HepG2 (cell line): ENCODE data around the gene PLCB4. TPM values are rescaled to one million over a fixed set of nuclear protein-coding genes. Genes with fewer than 3 reads are reported as not detected.

Experiments
- ATAC-seq: fragments of 200-7000 bp; cut with Tn5 transposase; 3 replicates; pipeline ENCODE4 v1.9.1; 2020; ENCODE audit warnings: mild to moderate bottlenecking, moderate library complexity
- BruUV-seq: library from RNA; stranded (reverse); fragments of 400-500 nt; replicated peaks from 2 replicates; lab custom pipeline; 2021; lab: Mats Ljungman, UMichigan
- CTCF ChIA-PET: fragments of 300-600 bp; formaldehyde crosslinking; extraction: SDS; loops from one replicate; lab custom pipeline; 2021; ENCODE audit warnings: low total read pairs, inconsistent platforms, low intra/inter-chr PET ratio; lab: Yijun Ruan, JAX
- POLR2A ChIA-PET: fragments of 350-600 bp; sonication (Branson Sonifier 250); formaldehyde crosslinking; loops from one replicate; lab custom pipeline; 2020; ENCODE audit warnings: antibody characterized with exemption, inconsistent platforms; lab: Yijun Ruan, JAX
- DNase-seq: peaks from one replicate; pipeline ENCODE4 v3.0.0-alpha.2; 2015; ENCODE audit warnings: low spot score
- FAIRE-seq: peaks from 3 replicates; lab custom pipeline; 2011; peaks lifted over from hg19 to GRCh38; lab: Jason Lieb, UNC
- H2AFZ ChIP-seq: one replicate; pipeline ENCODE4 v1.6.1; 2011; ENCODE audit warnings: low read length, inconsistent platforms
- H3K27ac ChIP-seq: fragments of 300-600 bp; 3 replicates; pipeline ENCODE4 v1.8.0; 2011; ENCODE audit warnings: mixed run types, mild to moderate bottlenecking, mixed read lengths, low read length, inconsistent platforms; ENCODE audit not compliant: insufficient read depth; ENCODE audit errors: extremely low read length
- H3K27me3 ChIP-seq, 2 experiments: fragments of 200-600 bp in 1 of 2; 2 replicates in 1 of 2; 3 replicates in 1 of 2; pipeline versions ENCODE4 v1.6.0 to v1.8.0; 2011; ENCODE audit warnings: low read length in 2 of 2, mild to moderate bottlenecking in 2 of 2, moderate library complexity in 2 of 2, inconsistent platforms in 1 of 2; ENCODE audit not compliant: insufficient read depth in 2 of 2, control insufficient read depth in 1 of 2
- H3K36me3 ChIP-seq, 2 experiments: fragments of 200-600 bp in 1 of 2; replicated peaks in 1 of 2; 2 replicates in 1 of 2; 3 replicates in 1 of 2; pipeline versions ENCODE4 v1.5.1 to v1.8.0; 2011; ENCODE audit warnings: low read length in 2 of 2, inconsistent platforms in 1 of 2; ENCODE audit not compliant: insufficient read depth in 2 of 2, control insufficient read depth in 1 of 2
- H3K4me1 ChIP-seq: 2 replicates; pipeline ENCODE4 v1.5.1; 2012; ENCODE audit warnings: low read length, inconsistent platforms; ENCODE audit not compliant: insufficient read depth
- H3K4me2 ChIP-seq: 2 replicates; pipeline ENCODE4 v1.6.0; 2011; ENCODE audit warnings: low read depth, low read length, inconsistent platforms
- H3K4me3 ChIP-seq, 3 experiments: fragments of 200-600 bp in 1 of 3; sonication (generic), shearing (Covaris generic) in 1 of 3; replicated peaks in 1 of 3; 2 replicates each; pipeline ENCODE4 v1.5.1; 2011 to 2016; ENCODE audit warnings: low read length in 3 of 3, inconsistent platforms in 2 of 3, low read depth in 2 of 3, mild to moderate bottlenecking in 2 of 3, control low read depth in 1 of 3, mixed read lengths in 1 of 3; ENCODE audit not compliant: insufficient read depth in 1 of 3
- H3K79me2 ChIP-seq: one replicate; pipeline ENCODE4 v1.6.1; 2011; ENCODE audit warnings: low read length, inconsistent platforms; ENCODE audit not compliant: insufficient read depth
- H3K9ac ChIP-seq: 2 replicates; pipeline ENCODE4 v1.6.0; 2011; ENCODE audit warnings: mild to moderate bottlenecking, low read depth, low read length, inconsistent platforms; ENCODE audit not compliant: insufficient read depth
- H3K9me3 ChIP-seq: 2 replicates; pipeline ENCODE4 v1.5.1; 2012; ENCODE audit warnings: mild to moderate bottlenecking, low read length
- H4K20me1 ChIP-seq: 2 replicates; pipeline ENCODE4 v1.6.0; 2011; ENCODE audit warnings: inconsistent platforms, mild to moderate bottlenecking, low read length, moderate library complexity; ENCODE audit not compliant: insufficient read depth
- BCLAF1 ChIP-seq: fragments of 450-650 bp; IDR thresholded peaks from 2 replicates; pipeline ENCODE4 v1.6.1; 2017; ENCODE audit warnings: mild to moderate bottlenecking
- BHLHE40 ChIP-seq: IDR thresholded peaks from 2 replicates; pipeline ENCODE4 v1.6.1; 2011; ENCODE audit warnings: low read length, improper control_type of control experiment
- RORA ChIP-seq: sonication (generic); formaldehyde crosslinking; IDR thresholded peaks from 2 replicates; pipeline ENCODE4 v1.5.0; 2020; ENCODE audit warnings: mild to moderate bottlenecking, missing genetic modification reagents, moderate library complexity
- SETDB1 ChIP-seq: sonication (generic); formaldehyde crosslinking; IDR thresholded peaks from 2 replicates; pipeline ENCODE4 v1.5.1; 2020; ENCODE audit warnings: missing genetic modification reagents, mild to moderate bottlenecking, borderline replicate concordance
- TBP ChIP-seq: sonication (generic); formaldehyde crosslinking; IDR thresholded peaks from 2 replicates; pipeline ENCODE4 v1.5.0; 2020; ENCODE audit warnings: missing genetic modification reagents
- ZBTB38 ChIP-seq: sonication (generic); formaldehyde crosslinking; IDR thresholded peaks from 2 replicates; pipeline ENCODE4 v1.5.1; 2020; ENCODE audit warnings: mild to moderate bottlenecking, missing genetic modification reagents
- ZNF275 ChIP-seq: sonication (generic); formaldehyde crosslinking; IDR thresholded peaks from 2 replicates; pipeline ENCODE4 v1.8.0; 2022; ENCODE audit warnings: missing genetic modification reagents, mild to moderate bottlenecking, inconsistent platforms, borderline replicate concordance
- ZNF577 ChIP-seq: sonication (generic); formaldehyde crosslinking; IDR thresholded peaks from 2 replicates; pipeline ENCODE4 v1.4.0; 2020; ENCODE audit warnings: mild to moderate bottlenecking, low read depth, missing genetic modification reagents, borderline replicate concordance
- ZNF703 ChIP-seq: sonication (generic); formaldehyde crosslinking; IDR thresholded peaks from 2 replicates; pipeline ENCODE4 v1.5.1; 2020; ENCODE audit warnings: missing genetic modification reagents, mild to moderate bottlenecking, moderate library complexity, borderline replicate concordance
- WGBS: methylation state at CpG from one replicate; pipeline ENCODE4 v1.1.6; 2017; ENCODE audit warnings: low lambda C conversion rate; 5-methylcytosine and 5-hydroxymethylcytosine counted together
- in situ Hi-C: cut with HindIII; loops from 2 replicates; pipeline ENCODE4 v1.10.0; 2017; ENCODE audit warnings: low pct_unique_long_range_greater_than_20kb; ENCODE audit not compliant: extremely low pct_ligation_motif_present
- intact Hi-C: fragments of 100-400 bp; cut with micrococcal nuclease; formaldehyde crosslinking; loops from one replicate; pipeline ENCODE4 v1.10.0; 2022; ENCODE audit not compliant: unreplicated experiment
- polyA plus RNA-seq, 8 experiments: library from polyadenylated mRNA; depleted of rRNA in 3 of 8; stranded (reverse) in 7 of 8; unstranded in 1 of 8; fragments of >200 nt; fragmentation: Illumina TruSeq in 4 of 8; extraction: Trizol in 4 of 8; gene quantifications; 2 replicates each; pipeline versions ENCODE4 v1.2.1 to v1.2.3, GENCODE V29; 2011 to 2016; ENCODE audit warnings: low read depth in 4 of 8, missing spikeins in 1 of 8, mixed read lengths in 1 of 8; ENCODE audit not compliant: insufficient read depth in 1 of 8
- total RNA-seq, 5 experiments: library from RNA; depleted of rRNA; stranded (reverse); fragments of >200 nt; fragmentation: Illumina TruSeq; extraction: Trizol; gene quantifications; 2 replicates each; pipeline ENCODE4 v1.2.3, GENCODE V29; 2016; ENCODE audit warnings: low read depth in 1 of 5

PLCB4 gene
- total and polyA plus RNA-seq, 2 of the 13 experiments (the other 11 are each of a cell fraction or from before 2014, with no cell fraction given), result 0.01 TPM; not detected in 1

- no peak for ATAC-seq
- no peak for TF ChIP-seq ZBTB38 (CRISPR knock-in tag)
- TF ChIP-seq RORA (CRISPR knock-in tag), result no peak
- no peak for TF ChIP-seq TBP (CRISPR knock-in tag)
- TF ChIP-seq BHLHE40, result no peak
- no peak for TF ChIP-seq ZNF577 (CRISPR knock-in tag)
- TF ChIP-seq SETDB1, result no peak
- TF ChIP-seq BCLAF1, result no peak
- TF ChIP-seq ZNF703 (CRISPR knock-in tag), result no peak
- TF ChIP-seq ZNF275 (CRISPR knock-in tag), result no peak
- no peak overlapping the region for H2AFZ ChIP-seq
- H3K4me2 ChIP-seq, result no peak overlapping the region
- H3K79me2 ChIP-seq, result no peaks in the 10 kb centered on the region
- no peak for DNase-seq
- no peak overlapping the region for H3K27ac ChIP-seq
- H3K9me3 ChIP-seq, result no peaks in the 10 kb centered on the region
- no TSS peak for BruUV-seq
- 11% methylated on average over 4 of the region's 4 CpGs for WGBS
- H3K36me3 ChIP-seq, result no peaks in the 10 kb centered on the region
- ChIA-PET CTCF (no interaction called here), POLR2A (no interaction called here)
- intact Hi-C loops, result no loop called here
- no peaks in the 10 kb centered on the region for H3K4me1 ChIP-seq
- no peak overlapping the region for H3K9ac ChIP-seq
- no peak overlapping the region for H3K4me3 ChIP-seq
- in situ Hi-C loops, result no loop called here
- FAIRE-seq, result no peak
- H4K20me1 ChIP-seq, result no peaks in the 10 kb centered on the region
- H3K27me3 ChIP-seq, result no peaks in the 10 kb centered on the region
Measured at GRCh38 chr20:9025643-9026042, 43.2 kb upstream of the PLCB4 start.
